Measurements from ENCODE around the gene PLIN1.

DNA sequence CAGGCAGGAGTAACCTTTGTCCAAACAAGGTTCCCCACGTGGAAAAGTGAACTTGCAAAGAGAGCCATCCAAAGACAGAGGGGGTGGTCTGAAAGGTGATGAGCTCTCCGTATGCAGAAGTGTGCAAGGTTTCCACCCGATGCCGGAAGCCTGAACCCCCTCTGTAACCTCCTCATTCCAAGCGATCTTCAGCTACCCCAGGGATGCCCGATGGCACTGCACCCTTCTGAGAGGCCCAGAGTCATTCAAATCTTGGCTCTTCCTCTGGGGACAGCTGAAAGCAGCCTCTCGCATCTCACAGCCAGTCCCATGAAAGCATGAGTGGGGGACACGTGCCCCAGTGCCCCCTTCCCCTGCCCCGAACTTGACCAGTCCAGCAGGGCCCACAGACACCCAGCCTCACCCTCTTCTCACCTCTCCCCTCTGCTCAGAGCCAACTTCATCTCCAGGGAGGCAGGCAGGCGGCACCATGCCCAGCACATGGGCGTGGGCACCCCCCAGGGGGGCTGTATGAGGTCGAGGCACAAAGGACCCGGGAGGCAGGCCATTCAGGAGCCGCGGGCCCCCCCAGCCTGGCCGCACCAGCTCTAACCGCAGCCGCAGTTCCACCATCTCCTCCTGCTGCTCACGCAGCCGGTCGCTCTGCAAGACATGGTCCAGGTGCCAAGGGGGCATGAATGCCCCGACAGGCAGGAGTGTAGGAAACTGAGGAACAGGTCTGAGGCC, 32.6 kb downstream of the PLIN1 start:
- no peak for TF ChIP-seq EZH2 (IDR thresholded peaks at IDR 0.05; ENCODE audit: borderline replicate concordance, low read depth, low read length, severe bottlenecking)
- TF ChIP-seq, protein P1, sequence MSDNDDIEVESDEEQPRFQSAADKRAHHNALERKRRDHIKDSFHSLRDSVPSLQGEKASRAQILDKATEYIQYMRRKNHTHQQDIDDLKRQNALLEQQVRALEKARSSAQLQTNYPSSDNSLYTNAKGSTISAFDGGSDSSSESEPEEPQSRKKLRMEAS (IDR thresholded peaks at IDR 0.05; ENCODE audit: insufficient read depth, insufficient read length): no peak
- TF ChIP-seq, protein P2, sequence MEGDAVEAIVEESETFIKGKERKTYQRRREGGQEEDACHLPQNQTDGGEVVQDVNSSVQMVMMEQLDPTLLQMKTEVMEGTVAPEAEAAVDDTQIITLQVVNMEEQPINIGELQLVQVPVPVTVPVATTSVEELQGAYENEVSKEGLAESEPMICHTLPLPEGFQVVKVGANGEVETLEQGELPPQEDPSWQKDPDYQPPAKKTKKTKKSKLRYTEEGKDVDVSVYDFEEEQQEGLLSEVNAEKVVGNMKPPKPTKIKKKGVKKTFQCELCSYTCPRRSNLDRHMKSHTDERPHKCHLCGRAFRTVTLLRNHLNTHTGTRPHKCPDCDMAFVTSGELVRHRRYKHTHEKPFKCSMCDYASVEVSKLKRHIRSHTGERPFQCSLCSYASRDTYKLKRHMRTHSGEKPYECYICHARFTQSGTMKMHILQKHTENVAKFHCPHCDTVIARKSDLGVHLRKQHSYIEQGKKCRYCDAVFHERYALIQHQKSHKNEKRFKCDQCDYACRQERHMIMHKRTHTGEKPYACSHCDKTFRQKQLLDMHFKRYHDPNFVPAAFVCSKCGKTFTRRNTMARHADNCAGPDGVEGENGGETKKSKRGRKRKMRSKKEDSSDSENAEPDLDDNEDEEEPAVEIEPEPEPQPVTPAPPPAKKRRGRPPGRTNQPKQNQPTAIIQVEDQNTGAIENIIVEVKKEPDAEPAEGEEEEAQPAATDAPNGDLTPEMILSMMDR (IDR thresholded peaks at IDR 0.05; ENCODE audit: extremely low read depth in 1 of 2, insufficient read depth in 1 of 2, low read depth in 1 of 2, low read length in 2 of 2): no peak
- TF ChIP-seq POLR2A (IDR thresholded peaks at IDR 0.05; ENCODE audit: low read depth, low read length): no peak
- TF ChIP-seq FOS (IDR thresholded peaks at IDR 0.05; ENCODE audit: borderline replicate concordance, insufficient read depth, low read length): no peak
- TF ChIP-seq POLR2AphosphoS5 (IDR thresholded peaks at IDR 0.05; ENCODE audit: insufficient read depth, low read depth, low read length): no peak
- no peak for TF ChIP-seq GATA2 (IDR thresholded peaks at IDR 0.05; ENCODE audit: insufficient read depth, insufficient read length, low read depth, low read length)
- TF ChIP-seq MYC (IDR thresholded peaks at IDR 0.05; ENCODE audit: low read depth, low read length): no peak
- TF ChIP-seq JUN (IDR thresholded peaks at IDR 0.05; ENCODE audit: borderline replicate concordance, insufficient read depth, insufficient read length, low read depth): no peak

Data from endothelial cell of umbilical vein (primary cell).